PC-3 (cell line): ENCODE results near the gene OR10AD1.

ENCODE experiments used
- EZH2 ChIP-seq: fragments of 300-600 bp; sonication (generic); IDR thresholded peaks from one replicate; pipeline ENCODE4 v1.6.1; 2017; ENCODE audit warnings: antibody characterized with exemption, mild to moderate bottlenecking, low read length; ENCODE audit not compliant: unreplicated experiment
- EZH2phosphoT487 ChIP-seq: fragments of 300-600 bp; sonication (generic); IDR thresholded peaks from 2 replicates; pipeline ENCODE4 v1.6.1; 2018; ENCODE audit warnings: mild to moderate bottlenecking, antibody characterized with exemption, low read length, borderline replicate concordance
- TF ChIP-seq, protein P1 (sequence below): fragments of 300-600 bp; sonication (generic); conservative IDR thresholded peaks from 2 replicates; pipeline ENCODE4 v1.5.1; 2017; ENCODE audit warnings: antibody characterized with exemption, low read depth, mild to moderate bottlenecking, low read length

DNA sequence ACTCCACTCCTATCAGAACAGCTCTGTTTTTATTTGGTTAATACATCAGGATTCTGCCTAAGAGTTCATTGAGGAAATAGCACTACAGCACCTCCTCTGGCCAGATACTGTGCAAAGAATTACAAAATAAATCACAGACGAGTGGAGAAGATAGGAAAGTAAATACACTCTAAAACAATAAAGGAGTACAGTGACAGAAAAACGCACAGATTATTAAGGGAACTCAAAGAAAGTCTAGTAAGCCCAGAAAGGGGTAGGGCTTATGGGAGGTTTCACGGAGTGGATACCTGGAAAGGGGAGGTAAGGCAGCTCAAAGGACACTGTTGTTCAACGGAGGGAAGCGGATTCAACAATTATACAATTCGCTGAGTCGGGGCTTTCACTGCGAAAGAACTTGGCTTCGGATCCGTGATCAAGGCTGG is 5.5 kb downstream of the OR10AD1 start:
- TF ChIP-seq EZH2phosphoT487 = no peak
- TF ChIP-seq, protein P1, sequence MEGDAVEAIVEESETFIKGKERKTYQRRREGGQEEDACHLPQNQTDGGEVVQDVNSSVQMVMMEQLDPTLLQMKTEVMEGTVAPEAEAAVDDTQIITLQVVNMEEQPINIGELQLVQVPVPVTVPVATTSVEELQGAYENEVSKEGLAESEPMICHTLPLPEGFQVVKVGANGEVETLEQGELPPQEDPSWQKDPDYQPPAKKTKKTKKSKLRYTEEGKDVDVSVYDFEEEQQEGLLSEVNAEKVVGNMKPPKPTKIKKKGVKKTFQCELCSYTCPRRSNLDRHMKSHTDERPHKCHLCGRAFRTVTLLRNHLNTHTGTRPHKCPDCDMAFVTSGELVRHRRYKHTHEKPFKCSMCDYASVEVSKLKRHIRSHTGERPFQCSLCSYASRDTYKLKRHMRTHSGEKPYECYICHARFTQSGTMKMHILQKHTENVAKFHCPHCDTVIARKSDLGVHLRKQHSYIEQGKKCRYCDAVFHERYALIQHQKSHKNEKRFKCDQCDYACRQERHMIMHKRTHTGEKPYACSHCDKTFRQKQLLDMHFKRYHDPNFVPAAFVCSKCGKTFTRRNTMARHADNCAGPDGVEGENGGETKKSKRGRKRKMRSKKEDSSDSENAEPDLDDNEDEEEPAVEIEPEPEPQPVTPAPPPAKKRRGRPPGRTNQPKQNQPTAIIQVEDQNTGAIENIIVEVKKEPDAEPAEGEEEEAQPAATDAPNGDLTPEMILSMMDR = peak; percentile 60
- TF ChIP-seq EZH2 = no peak
